Osteoblast (primary cell): ENCODE data around the gene CFAP54. TPM values are rescaled to one million over a fixed set of nuclear protein-coding genes. Genes with fewer than 3 reads are reported as not detected.
A peak's percentile ranks its signal among the peaks of the same experiment; 100 is the strongest.

Experiments
- DNase-seq: peaks from one replicate; pipeline ENCODE4 v3.0.0; 2011; ENCODE audit warnings: low spot score, mixed read lengths; ENCODE audit not compliant: insufficient read length; ENCODE audit errors: missing footprints
- H2AFZ ChIP-seq: 2 replicates; pipeline ENCODE4 v1.6.0; 2011; ENCODE audit warnings: mild to moderate bottlenecking, low read length
- H3K27ac ChIP-seq: 2 replicates; pipeline ENCODE4 v1.5.1; 2011; ENCODE audit warnings: mild to moderate bottlenecking, low read depth, low read length, moderate library complexity
- H3K27me3 ChIP-seq: 2 replicates; pipeline ENCODE4 v1.6.0; 2012; ENCODE audit warnings: mild to moderate bottlenecking, control low read depth, inconsistent platforms, low read length, moderate library complexity; ENCODE audit not compliant: insufficient read depth
- H3K36me3 ChIP-seq: 2 replicates; pipeline ENCODE4 v1.5.1; 2011; ENCODE audit warnings: mild to moderate bottlenecking, low read length, control low read depth, moderate library complexity; ENCODE audit not compliant: insufficient read depth
- H3K4me1 ChIP-seq: 2 replicates; pipeline ENCODE4 v1.5.1; 2011; ENCODE audit warnings: mild to moderate bottlenecking, low read length, control low read depth, moderate library complexity; ENCODE audit not compliant: insufficient read depth
- H3K4me2 ChIP-seq: 2 replicates; pipeline ENCODE4 v1.6.0; 2011; ENCODE audit warnings: mild to moderate bottlenecking, low read length; ENCODE audit not compliant: insufficient read depth
- H3K4me3 ChIP-seq: fragments of 200-600 bp; sonication (generic); 3 replicates; pipeline ENCODE4 v1.5.1; 2012; ENCODE audit warnings: mild to moderate bottlenecking, low read length, inconsistent platforms; ENCODE audit not compliant: insufficient read depth
- H3K79me2 ChIP-seq: 2 replicates; pipeline ENCODE4 v1.6.0; 2012; ENCODE audit warnings: mild to moderate bottlenecking, low read length, control low read depth, inconsistent platforms; ENCODE audit not compliant: insufficient read depth
- H3K9me3 ChIP-seq: 2 replicates; pipeline ENCODE4 v1.5.1; 2011; ENCODE audit warnings: low read depth, low read length, control low read depth
- H4K20me1 ChIP-seq: 2 replicates; pipeline ENCODE4 v1.6.0; 2012; ENCODE audit warnings: mild to moderate bottlenecking, low read length, control low read depth; ENCODE audit not compliant: insufficient read depth
- total RNA-seq: library from RNA; depleted of rRNA; stranded (reverse); fragments of >200 nt; gene quantifications from 2 replicates; pipeline ENCODE4 v1.2.3, GENCODE V29; 2012
- TF ChIP-seq, protein P1 (sequence below): IDR thresholded peaks from 2 replicates; pipeline ENCODE4 v1.5.1; 2011; ENCODE audit warnings: mild to moderate bottlenecking, low read depth, low read length, moderate library complexity; ENCODE audit errors: extremely low read depth

The CFAP54 gene
- total RNA-seq, 1 donor = 2.2 TPM

DNA sequence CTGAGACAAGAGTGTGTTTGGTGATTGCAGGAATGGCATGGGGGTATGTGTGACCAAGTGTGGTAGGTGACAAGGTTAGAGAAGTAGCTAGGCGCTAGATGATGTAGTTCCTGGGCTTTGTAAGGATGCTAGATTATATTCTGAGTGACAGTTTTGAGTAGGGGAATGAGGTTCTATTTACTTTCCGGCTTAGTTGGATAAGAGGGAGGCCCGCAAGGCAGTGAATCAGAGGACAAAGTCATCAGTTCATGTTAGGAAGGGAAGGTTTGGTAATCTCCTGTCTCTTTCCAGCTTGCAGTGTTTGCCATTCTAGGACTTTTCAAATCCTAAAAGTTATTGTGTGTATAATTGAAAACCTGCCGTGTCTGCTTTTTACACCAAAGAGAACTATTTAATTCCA is 45.0 kb downstream of the CFAP54 start:
- H3K9me3 ChIP-seq = no peaks in the 10 kb centered on the region
- no peak overlapping the region for H3K4me3 ChIP-seq
- H3K36me3 ChIP-seq = no peaks in the 10 kb centered on the region
- TF ChIP-seq, protein P1, sequence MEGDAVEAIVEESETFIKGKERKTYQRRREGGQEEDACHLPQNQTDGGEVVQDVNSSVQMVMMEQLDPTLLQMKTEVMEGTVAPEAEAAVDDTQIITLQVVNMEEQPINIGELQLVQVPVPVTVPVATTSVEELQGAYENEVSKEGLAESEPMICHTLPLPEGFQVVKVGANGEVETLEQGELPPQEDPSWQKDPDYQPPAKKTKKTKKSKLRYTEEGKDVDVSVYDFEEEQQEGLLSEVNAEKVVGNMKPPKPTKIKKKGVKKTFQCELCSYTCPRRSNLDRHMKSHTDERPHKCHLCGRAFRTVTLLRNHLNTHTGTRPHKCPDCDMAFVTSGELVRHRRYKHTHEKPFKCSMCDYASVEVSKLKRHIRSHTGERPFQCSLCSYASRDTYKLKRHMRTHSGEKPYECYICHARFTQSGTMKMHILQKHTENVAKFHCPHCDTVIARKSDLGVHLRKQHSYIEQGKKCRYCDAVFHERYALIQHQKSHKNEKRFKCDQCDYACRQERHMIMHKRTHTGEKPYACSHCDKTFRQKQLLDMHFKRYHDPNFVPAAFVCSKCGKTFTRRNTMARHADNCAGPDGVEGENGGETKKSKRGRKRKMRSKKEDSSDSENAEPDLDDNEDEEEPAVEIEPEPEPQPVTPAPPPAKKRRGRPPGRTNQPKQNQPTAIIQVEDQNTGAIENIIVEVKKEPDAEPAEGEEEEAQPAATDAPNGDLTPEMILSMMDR = no peak
- H3K4me1 ChIP-seq = no peaks in the 10 kb centered on the region
- DNase-seq = peak; percentile 60
- no peak overlapping the region for H3K4me2 ChIP-seq
- H3K27ac ChIP-seq = no peak overlapping the region
- no peaks in the 10 kb centered on the region for H4K20me1 ChIP-seq
- H3K27me3 ChIP-seq = no peaks in the 10 kb centered on the region
- H2AFZ ChIP-seq = no peak overlapping the region
- H3K79me2 ChIP-seq = no peaks in the 10 kb centered on the region

DNA sequence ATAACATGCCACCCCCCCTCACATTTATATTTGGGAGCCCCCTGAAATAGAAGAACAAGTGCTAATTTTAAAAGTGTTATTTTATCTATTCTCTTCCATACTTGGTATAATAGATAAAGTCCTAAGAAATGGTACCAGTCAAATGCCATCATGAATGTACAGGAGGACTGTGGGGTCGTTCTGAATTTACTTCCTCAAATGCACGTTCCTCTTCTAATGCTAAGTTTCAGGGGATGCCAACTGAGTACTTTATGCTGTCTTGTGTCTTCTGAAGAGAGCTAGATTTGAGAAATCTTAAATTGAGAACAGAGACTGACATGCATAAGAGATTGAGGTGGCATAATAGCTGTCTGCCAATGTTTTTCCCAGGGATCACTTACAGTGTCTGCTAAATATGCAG is 59.0 kb downstream of the CFAP54 start:
- DNase-seq = no peak
- H2AFZ ChIP-seq = no peak overlapping the region
- no peaks in the 10 kb centered on the region for H3K79me2 ChIP-seq
- H3K27me3 ChIP-seq = no peaks in the 10 kb centered on the region
- no peak overlapping the region for H3K4me2 ChIP-seq
- no peaks in the 10 kb centered on the region for H3K4me1 ChIP-seq
- H3K4me3 ChIP-seq = no peak overlapping the region
- TF ChIP-seq, protein P1 = no peak
- H3K27ac ChIP-seq = no peak overlapping the region
- no peaks in the 10 kb centered on the region for H3K9me3 ChIP-seq
- H3K36me3 ChIP-seq = no peaks in the 10 kb centered on the region
- H4K20me1 ChIP-seq = no peaks in the 10 kb centered on the region

DNA sequence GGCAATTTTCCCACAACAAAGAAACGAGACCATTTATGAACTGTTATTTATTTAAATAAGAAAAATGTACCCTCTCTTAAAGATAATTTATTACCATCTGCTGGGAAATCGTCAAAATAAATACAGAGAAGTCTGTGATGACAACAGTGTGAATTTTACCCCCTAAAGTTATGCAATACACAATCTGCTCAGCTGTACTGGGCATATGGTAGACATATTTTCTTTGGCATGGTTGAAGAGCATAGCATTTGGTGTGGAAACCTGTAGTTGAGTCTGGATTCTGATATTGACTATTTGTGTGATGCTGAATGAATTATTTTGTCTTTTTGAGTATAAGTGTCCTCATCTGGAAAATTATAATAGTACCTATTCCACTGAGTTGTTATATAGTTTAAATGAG is 60.0 kb downstream of the CFAP54 start:
- Histone ChIP-seq H3K36me3 (no peaks in the 10 kb centered on the region), H3K79me2 (no peaks in the 10 kb centered on the region), H3K9me3 (no peaks in the 10 kb centered on the region), H3K27me3 (no peaks in the 10 kb centered on the region), H3K27ac (no peak overlapping the region), H4K20me1 (no peaks in the 10 kb centered on the region), H3K4me2 (no peak overlapping the region), H3K4me1 (no peaks in the 10 kb centered on the region), H3K4me3 (no peak overlapping the region), H2AFZ (no peak overlapping the region)
- no peak for DNase-seq
- TF ChIP-seq, protein P1 = no peak

DNA sequence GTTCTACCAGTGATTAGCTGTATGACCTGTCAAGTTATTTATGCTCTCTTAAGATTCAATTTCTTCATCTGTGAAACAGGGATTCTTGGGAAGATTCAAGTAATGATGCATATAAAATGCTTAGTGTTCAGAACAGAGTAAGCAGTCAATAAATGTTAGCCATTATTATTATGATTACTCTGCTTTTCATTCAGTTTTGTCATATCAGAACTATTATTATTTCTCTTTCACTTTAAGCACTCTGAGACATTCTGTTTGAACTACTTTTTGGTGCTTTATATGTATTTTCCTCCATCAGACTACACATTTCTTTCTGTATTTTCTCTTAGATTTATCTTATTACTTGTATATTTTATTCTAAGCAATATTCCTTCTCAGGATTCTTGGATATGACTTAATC is 81.2 kb downstream of the CFAP54 start:
- Histone ChIP-seq H3K9me3 (no peaks in the 10 kb centered on the region), H4K20me1 (no peaks in the 10 kb centered on the region), H3K36me3 (no peaks in the 10 kb centered on the region), H3K4me3 (no peak overlapping the region), H3K4me1 (no peaks in the 10 kb centered on the region), H2AFZ (no peak overlapping the region), H3K4me2 (no peak overlapping the region), H3K79me2 (no peaks in the 10 kb centered on the region), H3K27me3 (no peaks in the 10 kb centered on the region), H3K27ac (no peak overlapping the region)
- TF ChIP-seq, protein P1 = no peak
- no peak for DNase-seq
